GM18498 (cell line): ENCODE measurements around the gene APC.

Experiments
- ATAC-seq: cut with Tn5 transposase; IDR thresholded peaks from one replicate; pipeline ENCODE4 v1.9.1; 2021; ENCODE audit warnings: mild to moderate bottlenecking, moderate library complexity; ENCODE audit not compliant: unreplicated experiment

APC gene

DNA sequence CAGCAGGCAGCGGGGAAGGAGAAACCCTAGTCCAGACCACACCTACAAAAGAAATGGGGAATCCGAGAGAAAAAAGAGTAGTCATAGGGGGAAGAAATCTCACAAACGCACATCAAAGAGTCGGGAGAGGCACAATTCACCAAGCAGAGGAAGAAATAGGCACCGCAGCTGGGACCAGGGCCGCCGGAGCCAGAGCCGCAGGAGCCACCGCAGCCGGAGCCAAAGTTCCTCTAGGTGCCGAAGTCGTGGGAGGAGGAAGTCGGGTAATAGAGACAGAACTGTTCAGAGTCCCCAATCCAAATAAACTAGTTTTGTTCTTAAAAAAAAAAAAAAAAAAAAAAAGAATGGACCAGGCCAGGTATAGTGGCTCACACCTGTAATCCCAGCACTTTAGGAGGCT, 155.1 kb downstream of the APC start:
- no peak for ATAC-seq

DNA sequence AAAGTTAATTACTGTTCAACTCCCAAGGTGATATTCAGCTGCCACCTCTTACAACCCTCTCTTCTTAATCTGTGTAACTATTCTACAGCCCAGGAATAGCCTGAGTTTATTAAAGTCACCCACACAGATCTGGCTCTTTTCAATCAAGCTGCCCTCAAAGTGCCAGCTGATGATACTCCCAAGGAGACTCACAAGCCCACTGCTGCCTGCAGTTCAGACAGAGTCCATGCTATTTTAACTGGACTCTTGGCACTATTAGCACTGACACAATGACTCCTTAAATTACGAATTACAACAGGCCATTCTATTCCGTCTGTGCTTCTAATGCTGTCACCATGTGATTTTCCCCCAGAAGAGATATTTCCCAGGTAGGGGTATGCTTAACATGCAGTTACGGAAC, 158.0 kb downstream of the APC start:
- no peak for ATAC-seq
